Posterior cingulate gyrus (tissue), 11 donors: ENCODE data around the gene CDYL.
"Not testable (repeated sequence)": the region's sequence is repeated elsewhere in the genome, so short reads cannot be mapped to it uniquely, and the experiment has no call there.

Experiments used
- DNase-seq, 10 donors: peaks; one replicate each; pipeline versions ENCODE4 v3.0.0 to v3.0.0-alpha.2; 2020 to 2021; ENCODE audit warnings: mixed read lengths in 3 of 10
- intact Hi-C: fragments of 100-400 bp; cut with DNase I; formaldehyde crosslinking; loops from one replicate; pipeline ENCODE4 v1.15.1; 2023

CDYL gene

GRCh38 chr6:4973982-4974745, 198.0 kb downstream of the CDYL start:
- DNase-seq: peak in 1 of 10 donors; percentile 13
- intact Hi-C loops: no loop called here

- no peak for DNase-seq
- intact Hi-C loops: no loop called here
Observed at GRCh38 chr6:4974962-4975361, 198.8 kb downstream of the CDYL start.

- intact Hi-C loops: no loop called here
- DNase-seq: no peak
Observed at GRCh38 chr6:4975506-4975905, 199.3 kb downstream of the CDYL start.

- intact Hi-C loops: no loop called here
- no peak for DNase-seq
Observed at GRCh38 chr6:4977468-4977867, 201.3 kb downstream of the CDYL start.

- DNase-seq: no peak
- intact Hi-C loops: no loop called here
Observed at GRCh38 chr6:4979426-4979825, 203.2 kb downstream of the CDYL start.

- intact Hi-C loops: no loop called here
- DNase-seq: no peak
Observed at GRCh38 chr6:4981761-4982160, 205.6 kb downstream of the CDYL start.

- intact Hi-C loops: no loop called here
- DNase-seq: no peak
Observed at GRCh38 chr6:4983322-4983721, 207.1 kb downstream of the CDYL start.

- intact Hi-C loops: no loop called here
- no peak for DNase-seq
Observed at GRCh38 chr6:4986999-4987398, 210.8 kb downstream of the CDYL start.

GRCh38 chr6:4987432-4987831, 211.2 kb downstream of the CDYL start:
- no peak for DNase-seq
- intact Hi-C loops: no loop called here

- intact Hi-C loops: no loop called here
- DNase-seq: no peak
Observed at GRCh38 chr6:4994741-4995140, 218.5 kb downstream of the CDYL start.

- intact Hi-C loops: no loop called here
- no peak for DNase-seq
Observed at GRCh38 chr6:4997862-4998261, 221.7 kb downstream of the CDYL start.

- intact Hi-C loops: no loop called here
- DNase-seq: no peak
Observed at GRCh38 chr6:4999586-4999985, 223.4 kb downstream of the CDYL start.

GRCh38 chr6:5003604-5004372, 227.6 kb downstream of the CDYL start, which contains the start of gene RPP40:
RPP40 (minus strand) TSS chr6:5004037; CDS start chr6:5004002, 35 bp downstream.
- intact Hi-C loops: no loop called here
- DNase-seq: peak; percentile 97 to 100 (median 98)

- intact Hi-C loops: no loop called here
- no peak for DNase-seq
Observed at GRCh38 chr6:5004373-5005037, 228.3 kb downstream of the CDYL start.

GRCh38 chr6:5005038-5005433, 228.8 kb downstream of the CDYL start:
- intact Hi-C loops, DNase-seq: not testable (repeated sequence)
